K562 (cell line): ENCODE measurements around the gene ESPN.
A peak's percentile ranks its signal among the peaks of the same experiment; 100 is the strongest.

Source experiments
- ARID2 ChIP-seq: fragments of 450-650 bp; IDR thresholded peaks from 2 replicates; pipeline ENCODE4 v1.6.1; 2017; ENCODE audit warnings: antibody characterized with exemption, mild to moderate bottlenecking
- ATF3 ChIP-seq, 2 experiments: fragments of 450-650 bp in 1 of 2; sonication (generic) in 1 of 2; formaldehyde crosslinking in 1 of 2; IDR thresholded peaks in 1 of 2; conservative IDR thresholded peaks in 1 of 2; 2 replicates each; pipeline versions ENCODE4 v1.6.1 to v1.8.1; 2016 to 2023; ENCODE audit warnings: mild to moderate bottlenecking in 2 of 2, moderate library complexity in 2 of 2, inconsistent platforms in 1 of 2, missing genetic modification reagents in 1 of 2
- CREM ChIP-seq: IDR thresholded peaks from 2 replicates; pipeline ENCODE4 v1.6.1; 2014; ENCODE audit warnings: antibody characterized with exemption, low read depth
- CTCF ChIP-seq, 3 experiments: IDR thresholded peaks in 2 of 3; conservative IDR thresholded peaks in 1 of 3; 2 replicates each; pipeline ENCODE4 v1.5.1; 2011 to 2012; ENCODE audit warnings: low read length in 3 of 3, mild to moderate bottlenecking in 3 of 3, control low read depth in 2 of 3, improper control_type of control experiment in 1 of 3, inconsistent platforms in 1 of 3, low read depth in 1 of 3, mixed read lengths in 1 of 3, moderate library complexity in 1 of 3; ENCODE audit not compliant: insufficient read depth in 2 of 3
- EP300 ChIP-seq: IDR thresholded peaks from 2 replicates; pipeline ENCODE4 v1.6.1; 2012; ENCODE audit warnings: low read length, improper control_type of control experiment
- MAX ChIP-seq: sonication (generic); formaldehyde crosslinking; IDR thresholded peaks from 2 replicates; pipeline ENCODE4 v1.9.0; 2022; ENCODE audit warnings: mild to moderate bottlenecking, missing genetic modification reagents
- NR1H2 ChIP-seq: sonication (generic); formaldehyde crosslinking; IDR thresholded peaks from 2 replicates; pipeline ENCODE4 v1.4.0; 2020; ENCODE audit warnings: mild to moderate bottlenecking, missing genetic modification reagents
- POLR2AphosphoS5 ChIP-seq: IDR thresholded peaks from 2 replicates; pipeline ENCODE4 v1.6.1; 2011; ENCODE audit warnings: mild to moderate bottlenecking, low read depth, low read length, moderate library complexity; ENCODE audit not compliant: control insufficient read depth, insufficient read depth
- RAD21 ChIP-seq, 2 experiments: fragments of 250-450 bp in 1 of 2; fragments of 450-650 bp in 1 of 2; sonication (Bioruptor Pico) in 1 of 2; formaldehyde crosslinking in 1 of 2; IDR thresholded peaks in 1 of 2; conservative IDR thresholded peaks in 1 of 2; 2 replicates each; pipeline versions ENCODE4 v1.4.0 to v1.8.0; 2020 to 2022; ENCODE audit warnings: mild to moderate bottlenecking in 2 of 2, moderate library complexity in 1 of 2
- SP1 ChIP-seq: sonication (generic); formaldehyde crosslinking; IDR thresholded peaks from 2 replicates; pipeline ENCODE4 v1.8.1; 2022; ENCODE audit warnings: mild to moderate bottlenecking, missing genetic modification reagents
- ZNF282 ChIP-seq: sonication (generic); formaldehyde crosslinking; IDR thresholded peaks from 2 replicates; pipeline ENCODE4 v1.8.1; 2023; ENCODE audit warnings: missing genetic modification reagents

GRCh38 chr1:6486433-6487011, 61.9 kb downstream of the ESPN start:
- peak; percentile 95 to 99 (median 96) for TF ChIP-seq CTCF (IDR thresholded peaks at IDR 0.05 in 2 of 3, conservative IDR thresholded peaks at IDR 0.05 in 1 of 3; ENCODE audit: insufficient read depth in 2 of 3, low read depth in 1 of 3, low read length in 3 of 3)
- no peak for TF ChIP-seq ARID2
- no peak for TF ChIP-seq SP1
- TF ChIP-seq POLR2AphosphoS5 = no peak
- TF ChIP-seq ATF3 (IDR thresholded peaks at IDR 0.05) = no peak
- no peak for TF ChIP-seq ATF3 (CRISPR knock-in tag; conservative IDR thresholded peaks at IDR 0.05)
- no peak for TF ChIP-seq NR1H2 (CRISPR knock-in tag)
- peak; percentile 50; the same call in 1 of the 2 replicates for TF ChIP-seq CREM
- TF ChIP-seq ZNF282 (CRISPR knock-in tag) = no peak
- no peak for TF ChIP-seq MAX (CRISPR knock-in tag)
- TF ChIP-seq EP300 = no peak
- peak; percentile 71 to 89 for TF ChIP-seq RAD21 (CRISPR knock-in tag; conservative IDR thresholded peaks at IDR 0.05 in 1 of 2, IDR thresholded peaks at IDR 0.05 in 1 of 2)
